ENCODE results near the gene ENTPD8.

Gene ENTPD8

DNA sequence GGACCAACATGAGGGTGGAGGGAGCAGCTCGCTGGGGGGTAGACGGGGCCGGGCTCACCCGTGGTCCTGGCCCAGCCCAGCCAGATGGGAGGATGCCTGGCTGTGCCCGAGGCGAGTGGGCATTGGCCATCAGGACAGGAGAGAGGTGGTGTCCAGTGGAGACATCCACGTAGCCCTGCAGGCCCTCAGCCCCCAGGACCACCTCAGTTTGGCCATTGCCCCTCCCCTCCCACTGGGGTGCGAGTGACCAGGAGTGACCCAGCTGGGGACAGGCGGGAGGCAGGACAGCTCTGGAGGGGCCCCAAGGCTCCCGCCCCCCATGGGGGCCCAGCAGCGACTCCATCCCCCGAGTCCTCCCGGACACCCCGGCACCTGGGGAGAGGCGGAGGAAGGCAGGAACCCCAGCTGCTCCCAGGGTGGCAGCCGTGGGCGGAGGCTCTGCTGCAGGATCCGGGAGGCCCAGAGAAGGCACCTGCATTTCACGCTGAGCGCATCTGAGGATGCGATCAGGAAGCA, 9.7 kb downstream of the ENTPD8 start:
- no peak for DNase-seq (ENCODE audit: low read depth, low spot score)

GRCh38 chr9:137430723-137431415, 10.3 kb downstream of the ENTPD8 start:
- no peak for DNase-seq (ENCODE audit: low read depth, low spot score)

- no peak for DNase-seq (ENCODE audit: low read depth, low spot score)
These were observed 11.0 kb downstream of the ENTPD8 start for GRCh38 chr9:137429974-137430722.

DNA sequence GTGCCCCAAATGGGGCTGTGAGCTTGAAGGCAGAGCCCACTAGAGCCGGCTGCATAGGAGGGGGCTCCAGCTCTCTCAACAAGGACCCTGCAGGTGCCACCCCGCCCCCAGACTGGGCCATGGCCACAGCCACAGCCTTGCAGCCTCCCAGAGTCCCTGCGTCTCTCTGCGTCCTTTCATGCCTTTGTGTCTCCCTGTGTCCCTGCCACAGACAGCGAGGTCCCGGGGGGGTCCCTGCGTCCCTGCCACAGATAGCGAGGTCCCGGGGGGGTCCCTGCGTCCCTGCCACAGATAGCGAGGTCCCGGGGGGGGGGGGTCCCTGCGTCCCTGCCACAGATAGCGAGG, 11.6 kb downstream of the ENTPD8 start:
- DNase-seq (ENCODE audit: low read depth, low spot score), result no peak

DNA sequence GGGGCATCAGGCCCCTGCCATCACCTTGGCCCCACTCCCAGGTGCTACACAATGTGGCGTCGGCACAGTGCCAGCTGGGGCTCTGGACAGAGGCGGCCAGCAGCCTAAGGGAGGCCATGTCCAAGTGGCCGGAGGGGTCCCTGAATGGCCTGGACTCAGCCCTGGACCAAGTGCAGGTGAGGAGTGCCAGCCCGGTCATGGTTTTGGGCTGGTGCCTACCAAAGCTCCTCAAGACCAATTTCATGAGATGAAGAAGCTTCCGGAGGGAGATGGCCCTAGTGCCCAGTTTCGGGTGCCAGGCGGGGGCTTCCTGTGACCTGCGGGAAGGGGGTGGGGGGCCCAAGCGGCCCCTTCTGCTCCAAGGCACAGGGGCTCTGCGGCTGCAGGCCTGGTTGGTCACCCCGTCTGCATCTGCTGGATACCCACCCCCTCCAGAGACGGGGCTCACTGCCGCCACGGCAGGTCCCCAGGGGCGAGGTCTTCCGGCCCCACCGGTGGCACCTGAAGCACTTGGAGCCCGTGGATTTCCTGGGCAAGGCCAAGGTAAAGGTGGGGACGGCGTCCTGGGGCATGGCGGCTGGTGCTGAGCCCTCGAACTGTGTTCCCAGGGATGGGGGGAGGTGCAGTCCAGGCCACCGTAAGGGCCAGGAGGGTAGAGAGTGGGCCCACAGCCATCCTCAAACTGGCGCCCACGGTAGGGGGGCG, 12.2 kb downstream of the ENTPD8 start:
- no peak for DNase-seq (ENCODE audit: low read depth, low spot score)

- DNase-seq (ENCODE audit: low read depth, low spot score), result no peak
These were observed 12.9 kb downstream of the ENTPD8 start for GRCh38 chr9:137428311-137428630.

DNA sequence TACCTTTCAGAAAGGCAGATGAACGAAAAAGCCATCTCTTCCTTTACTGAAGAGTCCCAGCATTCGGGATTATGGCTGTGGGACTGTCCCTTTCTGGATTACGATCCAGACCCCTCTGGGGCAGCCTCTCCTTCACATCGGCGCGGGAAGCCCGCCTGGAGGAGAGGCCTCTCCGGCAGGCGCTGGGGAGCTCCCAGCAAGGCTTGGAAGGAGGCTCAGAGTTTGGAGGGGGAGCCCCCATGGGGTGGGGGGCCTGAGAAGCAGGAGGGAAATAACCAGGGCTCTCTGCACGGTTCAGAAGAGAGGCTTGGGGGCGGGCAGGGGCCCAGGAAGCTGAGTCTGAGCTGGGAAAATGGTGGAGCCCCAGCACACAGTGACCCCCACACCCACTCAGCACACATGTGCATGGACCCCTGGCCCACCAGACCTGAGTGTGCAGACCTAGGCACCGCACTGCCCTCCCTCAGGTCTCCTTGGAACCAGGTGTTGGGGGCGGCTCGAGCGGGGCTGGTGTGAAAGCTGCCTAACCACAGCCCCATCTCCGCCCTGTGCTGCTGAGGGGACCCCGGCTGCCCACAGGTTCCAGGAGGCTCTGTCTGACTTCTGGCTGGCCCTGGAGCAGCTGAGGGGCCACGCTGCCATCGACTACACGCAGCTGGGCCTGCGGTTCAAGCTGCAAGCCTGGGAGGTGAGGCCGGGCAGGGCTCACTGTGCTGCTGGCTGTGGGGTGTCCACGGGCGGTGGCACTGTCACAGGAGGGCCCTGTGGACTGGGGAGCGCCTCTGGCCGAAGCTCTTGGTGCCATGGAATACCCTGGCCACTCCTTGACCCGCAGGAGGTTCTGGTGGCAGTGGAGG, 13.5 kb downstream of the ENTPD8 start:
- DNase-seq (ENCODE audit: low read depth, low spot score), result no peak

DNA sequence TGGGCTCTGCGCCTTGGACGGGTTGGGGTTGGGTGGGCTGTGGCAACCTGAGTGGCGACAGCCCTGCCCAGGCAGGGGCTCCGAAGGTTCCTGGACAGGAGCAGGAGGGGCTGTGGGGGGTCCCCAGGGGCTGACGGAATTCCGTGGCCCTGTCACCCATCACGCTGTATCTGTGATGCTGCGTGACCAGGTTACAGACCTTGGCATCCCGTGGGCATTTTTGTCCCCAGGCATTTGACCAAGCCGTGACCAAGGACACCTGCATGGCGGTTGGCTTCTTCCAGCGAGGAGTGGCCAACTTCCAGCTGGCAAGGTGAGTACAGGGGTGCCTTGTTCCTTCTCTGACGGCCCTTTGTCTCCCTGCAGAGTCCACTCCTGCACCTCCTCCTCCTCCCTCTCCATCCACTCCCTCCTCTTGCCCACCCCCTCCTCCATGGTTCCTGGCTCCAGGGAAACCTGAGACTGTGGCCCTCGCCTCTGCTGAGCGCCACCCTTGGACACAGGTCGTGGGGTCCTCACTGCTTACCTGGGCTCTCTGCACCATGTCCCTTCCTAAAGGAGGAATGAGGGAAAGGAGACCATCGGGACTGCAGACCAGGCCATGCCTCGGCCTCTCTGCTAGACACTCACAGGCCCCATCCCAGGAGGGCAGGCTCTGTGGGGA, 15.0 kb downstream of the ENTPD8 start:
- DNase-seq (ENCODE audit: low read depth, low spot score), result no peak

DNA sequence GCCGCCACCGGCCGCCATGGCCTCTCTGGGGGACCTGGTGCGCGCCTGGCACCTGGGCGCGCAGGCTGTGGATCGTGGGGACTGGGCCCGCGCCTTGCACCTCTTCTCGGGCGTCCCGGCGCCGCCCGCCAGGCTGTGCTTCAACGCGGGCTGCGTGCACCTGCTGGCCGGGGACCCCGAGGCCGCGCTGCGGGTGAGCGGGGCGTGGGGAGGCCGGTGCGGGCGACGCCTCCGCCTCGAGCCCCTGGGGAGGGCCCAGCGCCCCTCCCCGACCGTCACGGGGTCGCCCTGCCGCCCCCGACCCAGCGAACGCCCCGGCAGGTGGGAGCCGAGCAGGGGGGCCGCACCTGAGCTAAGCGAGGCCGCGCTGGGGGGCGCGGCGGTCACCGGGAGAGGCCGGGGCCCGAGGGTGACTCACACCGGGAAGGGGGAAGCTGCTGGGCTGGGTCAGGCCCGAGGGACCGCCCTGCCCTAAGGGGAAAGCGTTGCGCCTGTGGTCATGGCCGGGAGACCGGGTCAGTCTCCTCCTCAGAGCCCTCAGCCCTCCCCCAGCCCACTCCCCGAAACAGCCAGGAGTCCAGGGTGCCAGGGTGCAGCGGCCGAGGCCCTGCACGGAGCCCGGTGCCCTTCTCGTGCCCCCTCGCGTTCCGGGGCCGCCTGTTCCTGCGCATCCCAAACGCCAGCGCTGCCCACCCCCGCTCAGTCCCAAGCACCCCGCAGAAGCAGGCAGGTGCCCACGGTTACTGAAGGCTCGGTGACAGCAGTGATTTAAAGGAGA, 17.5 kb downstream of the ENTPD8 start:
- no peak for DNase-seq (ENCODE audit: low read depth, low spot score)

DNA sequence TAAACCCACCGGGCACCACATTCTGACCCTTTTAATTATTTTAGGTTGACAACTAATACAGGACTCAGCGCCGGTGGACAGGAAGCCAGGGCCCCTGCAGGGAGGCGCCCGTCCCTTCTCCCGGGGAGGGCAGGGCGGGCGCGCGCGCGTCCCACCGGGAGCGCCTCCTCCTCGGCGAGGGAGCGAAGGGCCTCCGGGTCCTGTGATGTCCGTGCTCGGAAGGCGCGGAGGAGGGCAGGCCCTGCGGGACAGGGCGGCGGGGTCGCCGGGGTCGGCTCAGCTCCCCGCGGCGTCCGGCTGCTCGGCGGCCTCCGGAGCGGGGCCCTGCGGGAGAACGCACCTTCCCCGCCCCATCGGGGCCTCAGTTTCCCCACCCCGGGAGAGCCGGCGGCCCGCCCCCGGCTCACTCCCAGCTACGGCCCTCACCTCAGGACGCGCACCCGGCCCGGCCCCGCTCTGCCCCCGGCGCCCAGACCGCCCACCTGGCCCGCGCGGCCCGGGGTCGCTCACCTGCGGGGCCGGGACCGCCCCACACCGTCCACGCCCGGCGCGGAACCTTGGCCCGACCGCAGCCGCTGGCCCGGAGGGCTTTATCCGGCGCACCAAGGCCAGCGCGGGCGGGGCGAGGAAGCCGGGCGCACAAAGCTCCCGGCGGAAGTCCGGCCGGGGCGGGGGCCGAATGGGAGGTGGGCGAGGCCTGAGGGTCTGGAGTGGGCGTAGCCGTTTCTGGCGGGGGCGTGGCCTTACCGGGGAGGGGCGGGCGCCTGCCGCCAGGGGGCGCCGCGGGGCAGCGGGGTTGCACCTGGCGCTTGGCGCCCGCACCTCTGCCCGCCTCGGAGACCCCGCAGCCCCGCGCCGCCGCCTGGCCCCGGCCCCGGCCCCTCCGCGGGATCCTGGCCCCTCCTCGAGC, 18.3 kb downstream of the ENTPD8 start, which contains the start of the genes EXD3 and NOXA1:
EXD3 (minus strand) TSS at position 559 of the 910 bp plus-strand sequence. CDS start 27,805 bp downstream, outside the sequence.
NOXA1 (plus strand) TSS at position 790 of the 910 bp plus-strand sequence. CDS start 137 bp downstream, outside the sequence.
- no peak for DNase-seq (ENCODE audit: low read depth, low spot score)

DNA sequence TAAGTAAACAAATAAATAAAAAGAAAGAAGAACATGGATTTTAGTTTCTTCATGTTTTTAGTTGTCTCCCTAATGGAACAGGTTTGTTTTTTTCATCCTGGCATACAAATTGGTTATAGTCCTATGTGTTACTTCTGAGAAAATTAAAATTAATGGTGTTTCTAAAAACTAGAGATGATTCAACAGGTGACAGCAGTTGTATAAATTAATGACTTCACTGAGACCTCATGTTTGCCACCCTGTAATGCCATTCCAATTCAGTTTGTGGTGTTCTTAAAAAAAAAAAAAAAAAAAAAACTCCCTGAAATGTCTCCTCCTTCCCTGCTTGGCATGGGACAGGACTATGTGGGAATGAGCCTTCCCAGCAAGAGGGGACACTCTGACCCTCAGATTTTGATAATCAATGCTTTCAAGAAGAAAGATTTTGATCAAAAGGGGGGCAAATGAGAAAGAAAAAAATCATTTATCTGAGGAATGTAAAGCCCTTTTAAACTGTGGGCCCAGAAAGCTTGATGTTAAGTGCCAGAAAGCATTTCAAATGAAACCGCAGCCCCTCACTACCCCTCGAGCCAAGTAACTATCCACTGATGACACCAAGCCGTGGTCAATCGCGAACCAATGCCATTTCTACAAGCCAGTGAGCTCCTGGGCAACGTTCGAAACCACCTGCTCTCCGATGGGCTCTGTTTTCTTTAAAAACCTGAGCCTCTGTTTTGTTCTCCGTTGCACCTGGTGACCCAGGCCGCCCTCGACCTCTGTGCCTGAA, 19.1 kb downstream of the ENTPD8 start:
- DNase-seq (ENCODE audit: low read depth, low spot score), result no peak

- DNase-seq (ENCODE audit: low read depth, low spot score), result no peak
These were observed 23.8 kb downstream of the ENTPD8 start for GRCh38 chr9:137417161-137418021.

- no peak for DNase-seq (ENCODE audit: low read depth, low spot score)
These were observed 24.5 kb downstream of the ENTPD8 start for GRCh38 chr9:137416563-137417151.

DNA sequence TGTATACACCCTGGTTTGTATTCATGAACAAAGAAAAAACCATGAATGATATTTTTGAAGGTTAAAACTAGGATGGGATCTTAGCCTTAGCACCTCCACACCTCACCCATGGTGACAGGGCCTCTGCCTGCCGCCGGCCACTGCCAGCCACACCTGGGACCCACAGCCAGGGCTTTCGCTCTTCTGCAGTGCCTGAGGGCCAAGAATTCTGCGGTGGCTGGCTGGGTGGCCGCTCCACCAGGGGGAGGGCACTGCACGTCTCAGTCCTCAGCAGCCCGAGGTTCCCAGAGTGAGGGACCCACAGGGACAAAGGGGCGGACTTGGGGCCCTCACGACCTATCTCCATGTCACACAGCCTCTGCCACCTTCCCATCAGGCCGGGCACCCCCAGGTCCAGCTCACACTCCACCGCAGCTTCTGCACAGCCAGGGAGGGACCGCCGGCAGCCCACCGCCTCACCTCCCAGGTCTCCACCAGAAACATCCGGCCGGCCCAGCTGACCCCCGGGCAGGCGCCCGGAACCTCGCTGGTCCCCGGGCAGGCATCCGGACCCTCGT, 25.1 kb downstream of the ENTPD8 start:
- no peak for DNase-seq (ENCODE audit: low read depth, low spot score)

DNA sequence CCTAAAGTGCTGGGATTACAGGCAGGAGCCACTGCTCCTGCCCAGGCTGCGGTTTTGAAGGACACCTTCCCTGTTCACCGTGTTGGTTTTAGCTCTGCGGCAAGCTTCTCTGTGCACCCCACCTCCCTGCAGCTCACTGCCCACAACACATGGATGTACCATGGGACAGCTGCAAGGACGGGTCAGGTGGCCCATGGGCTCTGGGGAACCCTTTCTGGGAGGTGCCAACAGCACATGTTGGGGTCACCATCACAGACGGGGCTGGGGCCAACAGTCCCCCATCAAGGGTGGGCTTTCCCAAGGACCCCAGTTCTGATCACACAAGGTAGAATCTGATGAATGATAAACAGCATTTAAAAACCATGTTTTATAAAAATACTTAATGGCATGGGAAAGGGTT, 25.7 kb downstream of the ENTPD8 start:
- no peak for DNase-seq (ENCODE audit: low read depth, low spot score)

GRCh38 chr9:137412431-137412830, 28.7 kb downstream of the ENTPD8 start:
- DNase-seq (ENCODE audit: low read depth, low spot score), result no peak

All from brain pericyte (primary cell).